MM.1S (cell line): ENCODE measurements around the gene KRT78.

Experiments
- DNase-seq: peaks from one replicate; pipeline ENCODE4 v3.0.0-alpha.2; 2015
- H2AFZ ChIP-seq: fragments of 300-600 bp; sonication (generic); 2 replicates; pipeline ENCODE4 v1.6.0; 2016; ENCODE audit warnings: antibody characterized with exemption, low read length
- H3F3A ChIP-seq: fragments of 300-600 bp; sonication (generic); 2 replicates; pipeline ENCODE4 v1.6.1; 2016; ENCODE audit warnings: mild to moderate bottlenecking, antibody characterized with exemption, low read length, moderate library complexity, mixed read lengths; ENCODE audit not compliant: insufficient read depth
- H3K27ac ChIP-seq: fragments of 300-600 bp; sonication (generic); 2 replicates; pipeline ENCODE4 v1.5.1; 2016; ENCODE audit warnings: mild to moderate bottlenecking, low read length
- H3K27me3 ChIP-seq: fragments of 300-600 bp; sonication (generic); replicated peaks from 2 replicates; pipeline ENCODE4 v1.6.0; 2016; ENCODE audit warnings: low read length; ENCODE audit not compliant: insufficient read depth
- H3K36me3 ChIP-seq: fragments of 300-600 bp; sonication (generic); replicated peaks from 2 replicates; pipeline ENCODE4 v1.6.1; 2016; ENCODE audit warnings: mild to moderate bottlenecking, low read length, mixed read lengths; ENCODE audit not compliant: insufficient read depth
- H3K4me1 ChIP-seq: fragments of 300-600 bp; sonication (generic); 2 replicates; pipeline ENCODE4 v1.6.1; 2016; ENCODE audit warnings: low read length, mixed read lengths
- H3K4me2 ChIP-seq: fragments of 300-600 bp; sonication (generic); 2 replicates; pipeline ENCODE4 v1.6.0; 2016; ENCODE audit warnings: low read depth, low read length
- H3K4me3 ChIP-seq: fragments of 300-600 bp; sonication (generic); 2 replicates; pipeline ENCODE4 v1.5.1; 2016; ENCODE audit warnings: low read length, mixed read lengths
- H3K79me2 ChIP-seq: fragments of 300-600 bp; sonication (generic); 2 replicates; pipeline ENCODE4 v1.6.1; 2016; ENCODE audit warnings: mixed run types, low read length, mixed read lengths
- H3K9ac ChIP-seq: fragments of 300-600 bp; sonication (generic); 2 replicates; pipeline ENCODE4 v1.6.1; 2016; ENCODE audit warnings: low read length, mixed read lengths
- H3K9me2 ChIP-seq: fragments of 300-600 bp; sonication (generic); replicated peaks from 2 replicates; pipeline ENCODE4 v1.6.1; 2016; ENCODE audit warnings: mild to moderate bottlenecking, low read length, mixed read lengths; ENCODE audit not compliant: insufficient read depth
- H3K9me3 ChIP-seq: fragments of 300-600 bp; sonication (generic); replicated peaks from 2 replicates; pipeline ENCODE4 v1.6.1; 2016; ENCODE audit warnings: mild to moderate bottlenecking, low read length, mixed read lengths; ENCODE audit not compliant: insufficient read depth
- H4K20me1 ChIP-seq: fragments of 300-600 bp; sonication (generic); 2 replicates; pipeline ENCODE4 v1.6.1; 2016; ENCODE audit warnings: mild to moderate bottlenecking, low read length, moderate library complexity, mixed read lengths; ENCODE audit not compliant: insufficient read depth
- CTCF ChIP-seq: fragments of 300-600 bp; sonication (generic); IDR thresholded peaks from 2 replicates; pipeline ENCODE4 v1.5.1; 2016; ENCODE audit warnings: antibody characterized with exemption, low read length, mixed read lengths
- EZH2 ChIP-seq: fragments of 300-600 bp; sonication (generic); optimal IDR thresholded peaks from 2 replicates; pipeline ENCODE3; 2017; ENCODE audit warnings: low read depth, mild to moderate bottlenecking, antibody characterized with exemption, low read length, mixed read lengths
- EZH2phosphoT487 ChIP-seq: fragments of 300-600 bp; sonication (generic); IDR thresholded peaks from 2 replicates; pipeline ENCODE4 v1.6.1; 2018; ENCODE audit warnings: antibody characterized with exemption, low read length

Gene KRT78

GRCh38 chr12:52847335-52848102, 1.3 kb downstream of the KRT78 start:
- no peak for TF ChIP-seq CTCF
- no peak for TF ChIP-seq EZH2
- no peak for TF ChIP-seq EZH2phosphoT487
- DNase-seq: no peak
- Histone ChIP-seq H3K9me2 (no peaks in the 10 kb centered on the region), H2AFZ (no peak overlapping the region), H3K27ac (no peak overlapping the region), H3K9ac (no peak overlapping the region), H3K36me3 (no peaks in the 10 kb centered on the region), H4K20me1 (no peaks in the 10 kb centered on the region), H3K79me2 (no peaks in the 10 kb centered on the region), H3K4me1 (no peaks in the 10 kb centered on the region), H3K4me2 (no peak overlapping the region), H3K27me3 (peaks cover 78% of the 10 kb centered on the region), H3K4me3 (no peak overlapping the region), H3K9me3 (no peaks in the 10 kb centered on the region), H3F3A (no peaks in the 10 kb centered on the region)

GRCh38 chr12:52846356-52846970, 2.3 kb downstream of the KRT78 start:
- no peak for DNase-seq
- no peaks in the 10 kb centered on the region for H3K36me3 ChIP-seq
- H3K9me2 ChIP-seq: no peaks in the 10 kb centered on the region
- H3K9me3 ChIP-seq: no peaks in the 10 kb centered on the region
- no peak overlapping the region for H3K9ac ChIP-seq
- no peak overlapping the region for H3K27ac ChIP-seq
- no peak for TF ChIP-seq EZH2
- no peak for TF ChIP-seq CTCF
- TF ChIP-seq EZH2phosphoT487: no peak
- no peaks in the 10 kb centered on the region for H3F3A ChIP-seq
- H2AFZ ChIP-seq: no peak overlapping the region
- no peaks in the 10 kb centered on the region for H4K20me1 ChIP-seq
- H3K4me1 ChIP-seq: no peaks in the 10 kb centered on the region
- no peak overlapping the region for H3K4me2 ChIP-seq
- peaks cover 79% of the 10 kb centered on the region for H3K27me3 ChIP-seq
- H3K4me3 ChIP-seq: no peak overlapping the region
- no peaks in the 10 kb centered on the region for H3K79me2 ChIP-seq

- no peaks in the 10 kb centered on the region for H3K79me2 ChIP-seq
- no peak overlapping the region for H3K27ac ChIP-seq
- H3K36me3 ChIP-seq: no peaks in the 10 kb centered on the region
- no peaks in the 10 kb centered on the region for H3K9me2 ChIP-seq
- no peaks in the 10 kb centered on the region for H3F3A ChIP-seq
- no peaks in the 10 kb centered on the region for H3K4me1 ChIP-seq
- H3K4me3 ChIP-seq: no peak overlapping the region
- no peak for DNase-seq
- no peak for TF ChIP-seq EZH2
- H2AFZ ChIP-seq: no peak overlapping the region
- no peaks in the 10 kb centered on the region for H3K9me3 ChIP-seq
- peaks cover 76% of the 10 kb centered on the region for H3K27me3 ChIP-seq
- H3K9ac ChIP-seq: no peak overlapping the region
- no peak overlapping the region for H3K4me2 ChIP-seq
- no peaks in the 10 kb centered on the region for H4K20me1 ChIP-seq
These were observed 2.8 kb downstream of the KRT78 start for GRCh38 chr12:52845946-52846345.

- no peaks in the 10 kb centered on the region for H3K9me2 ChIP-seq
- no peak overlapping the region for H3K4me2 ChIP-seq
- H3K4me3 ChIP-seq: no peak overlapping the region
- no peak for TF ChIP-seq EZH2phosphoT487
- TF ChIP-seq EZH2: no peak
- TF ChIP-seq CTCF: no peak
- H3K27ac ChIP-seq: no peak overlapping the region
- H3K27me3 ChIP-seq: peaks cover 77% of the 10 kb centered on the region
- no peaks in the 10 kb centered on the region for H4K20me1 ChIP-seq
- no peaks in the 10 kb centered on the region for H3K36me3 ChIP-seq
- H3K9me3 ChIP-seq: no peaks in the 10 kb centered on the region
- DNase-seq: no peak
- no peak overlapping the region for H3K9ac ChIP-seq
- no peak overlapping the region for H2AFZ ChIP-seq
- H3K79me2 ChIP-seq: no peaks in the 10 kb centered on the region
- no peaks in the 10 kb centered on the region for H3K4me1 ChIP-seq
- no peaks in the 10 kb centered on the region for H3F3A ChIP-seq
These were observed 4.4 kb downstream of the KRT78 start for GRCh38 chr12:52844386-52844785.
